ENCODE results near the gene TRAF2. TPM values are rescaled to one million over a fixed set of nuclear protein-coding genes. Genes with fewer than 3 reads are reported as not detected.

Gene TRAF2
- total and polyA plus RNA-seq, 2 donors from 2014 or later, result 11.4 to 16.9 TPM

GRCh38 chr9:136968333-136969127 is 82.2 kb downstream of the TRAF2 start:
- Histone ChIP-seq H3K9me3 (ENCODE audit: control insufficient read depth in 2 of 3, insufficient read depth in 1 of 3, low read length in 3 of 3) (no peaks in the 10 kb centered on the region), H3K27me3 (ENCODE audit: control insufficient read depth, insufficient read depth, low read length) (no peaks in the 10 kb centered on the region), H3K27ac (ENCODE audit: low read depth in 2 of 2, low read length in 2 of 2) (no peak overlapping the region), H3K4me1 (ENCODE audit: control insufficient read depth in 2 of 3, insufficient read depth in 2 of 3, low read depth in 1 of 3, low read length in 3 of 3) (peaks cover 0 to 3% (median 0%) of the 10 kb centered on the region in 3 donors), H3K4me3 (ENCODE audit: low read length in 3 of 3) (no peak overlapping the region), H3K36me3 (ENCODE audit: control insufficient read depth in 2 of 3, insufficient read depth in 3 of 3, low read length in 3 of 3) (no peaks in the 10 kb centered on the region), H3K9ac (ENCODE audit: low read length in 3 of 3) (no peak overlapping the region)
- FAIRE-seq (no peak), DNase-seq (no peak)
- no peak for TF ChIP-seq CTCF (IDR thresholded peaks at IDR 0.05; ENCODE audit: borderline replicate concordance, extremely low read depth, insufficient read depth)
- intact Hi-C loops (cut with DNase I), result no loop called here

- Histone ChIP-seq H3K4me3 (ENCODE audit: low read length in 3 of 3) (no peak overlapping the region), H3K4me1 (ENCODE audit: control insufficient read depth in 2 of 3, insufficient read depth in 2 of 3, low read depth in 1 of 3, low read length in 3 of 3) (peaks cover 0 to 3% (median 0%) of the 10 kb centered on the region in 3 donors), H3K36me3 (ENCODE audit: control insufficient read depth in 2 of 3, insufficient read depth in 3 of 3, low read length in 3 of 3) (no peaks in the 10 kb centered on the region), H3K27ac (ENCODE audit: low read depth in 2 of 2, low read length in 2 of 2) (no peak overlapping the region), H3K9me3 (ENCODE audit: control insufficient read depth in 2 of 3, insufficient read depth in 1 of 3, low read length in 3 of 3) (no peaks in the 10 kb centered on the region), H3K9ac (ENCODE audit: low read length in 3 of 3) (no peak overlapping the region), H3K27me3 (ENCODE audit: control insufficient read depth, insufficient read depth, low read length) (no peaks in the 10 kb centered on the region)
- DNase-seq (no peak), FAIRE-seq (no peak)
- TF ChIP-seq CTCF (IDR thresholded peaks at IDR 0.05; ENCODE audit: borderline replicate concordance, extremely low read depth, insufficient read depth), result no peak
- intact Hi-C loops (cut with DNase I), result no loop called here
These were observed 82.8 kb downstream of the TRAF2 start for GRCh38 chr9:136969150-136969549.

GRCh38 chr9:136969774-136970173 is 83.5 kb downstream of the TRAF2 start:
- no peaks in the 10 kb centered on the region for H3K9me3 ChIP-seq (ENCODE audit: control insufficient read depth in 2 of 3, insufficient read depth in 1 of 3, low read length in 3 of 3)
- no peak overlapping the region for H3K27ac ChIP-seq (ENCODE audit: low read depth in 2 of 2, low read length in 2 of 2)
- peaks cover 0 to 3% (median 0%) of the 10 kb centered on the region in 3 donors for H3K4me1 ChIP-seq (ENCODE audit: control insufficient read depth in 2 of 3, insufficient read depth in 2 of 3, low read depth in 1 of 3, low read length in 3 of 3)
- no peak overlapping the region for H3K4me3 ChIP-seq (ENCODE audit: low read length in 3 of 3)
- no peak for TF ChIP-seq CTCF (IDR thresholded peaks at IDR 0.05; ENCODE audit: borderline replicate concordance, extremely low read depth, insufficient read depth)
- H3K36me3 ChIP-seq (ENCODE audit: control insufficient read depth in 2 of 3, insufficient read depth in 3 of 3, low read length in 3 of 3), result no peaks in the 10 kb centered on the region
- H3K9ac ChIP-seq (ENCODE audit: low read length in 3 of 3), result no peak overlapping the region
- H3K27me3 ChIP-seq (ENCODE audit: control insufficient read depth, insufficient read depth, low read length), result no peaks in the 10 kb centered on the region
- FAIRE-seq (no peak), DNase-seq (no peak)
- intact Hi-C loops (cut with DNase I), result no loop called here

Measured in kidney (tissue), 14 donors.